Measurements from ENCODE around the gene SLC35F3.
"Not testable (repeated sequence)": the region's sequence is repeated elsewhere in the genome, so short reads cannot be mapped to it uniquely, and the experiment has no call there.

SLC35F3 gene

DNA sequence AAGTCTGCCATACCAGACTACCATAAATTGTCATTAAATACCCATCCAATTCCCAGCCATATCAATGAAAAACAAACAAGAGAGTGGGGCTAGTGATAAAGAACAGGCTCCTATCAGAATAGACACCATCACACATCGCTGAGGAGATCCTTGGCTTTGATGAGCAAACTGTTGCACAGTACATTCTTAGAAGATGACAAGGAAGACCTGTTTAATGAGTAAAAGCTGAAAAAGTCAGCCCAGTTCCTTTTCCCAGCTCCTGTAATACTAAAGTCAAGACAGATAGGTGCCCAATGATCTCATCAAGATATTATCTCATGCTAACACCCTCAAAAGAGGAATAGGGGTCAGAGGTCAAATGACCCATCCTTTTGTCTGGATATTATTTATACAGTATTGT is 304.3 kb downstream of the SLC35F3 start:
- no peaks in the 10 kb centered on the region for H3K36me3 Mint-ChIP-seq (ENCODE audit: low read depth)
- TF ChIP-seq, protein P1, sequence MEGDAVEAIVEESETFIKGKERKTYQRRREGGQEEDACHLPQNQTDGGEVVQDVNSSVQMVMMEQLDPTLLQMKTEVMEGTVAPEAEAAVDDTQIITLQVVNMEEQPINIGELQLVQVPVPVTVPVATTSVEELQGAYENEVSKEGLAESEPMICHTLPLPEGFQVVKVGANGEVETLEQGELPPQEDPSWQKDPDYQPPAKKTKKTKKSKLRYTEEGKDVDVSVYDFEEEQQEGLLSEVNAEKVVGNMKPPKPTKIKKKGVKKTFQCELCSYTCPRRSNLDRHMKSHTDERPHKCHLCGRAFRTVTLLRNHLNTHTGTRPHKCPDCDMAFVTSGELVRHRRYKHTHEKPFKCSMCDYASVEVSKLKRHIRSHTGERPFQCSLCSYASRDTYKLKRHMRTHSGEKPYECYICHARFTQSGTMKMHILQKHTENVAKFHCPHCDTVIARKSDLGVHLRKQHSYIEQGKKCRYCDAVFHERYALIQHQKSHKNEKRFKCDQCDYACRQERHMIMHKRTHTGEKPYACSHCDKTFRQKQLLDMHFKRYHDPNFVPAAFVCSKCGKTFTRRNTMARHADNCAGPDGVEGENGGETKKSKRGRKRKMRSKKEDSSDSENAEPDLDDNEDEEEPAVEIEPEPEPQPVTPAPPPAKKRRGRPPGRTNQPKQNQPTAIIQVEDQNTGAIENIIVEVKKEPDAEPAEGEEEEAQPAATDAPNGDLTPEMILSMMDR (IDR thresholded peaks at IDR 0.05; ENCODE audit: unreplicated experiment in 3 of 3): no peak
- peaks cover 14% of the 10 kb centered on the region for H3K9me3 Mint-ChIP-seq
- peaks cover 42% of the 10 kb centered on the region for H3K27me3 Mint-ChIP-seq (ENCODE audit: low read depth)
- H3K27ac Mint-ChIP-seq: no peak overlapping the region
- no peak overlapping the region for H3K4me3 Mint-ChIP-seq
- peaks cover 11% of the 10 kb centered on the region for H3K4me1 Mint-ChIP-seq

DNA sequence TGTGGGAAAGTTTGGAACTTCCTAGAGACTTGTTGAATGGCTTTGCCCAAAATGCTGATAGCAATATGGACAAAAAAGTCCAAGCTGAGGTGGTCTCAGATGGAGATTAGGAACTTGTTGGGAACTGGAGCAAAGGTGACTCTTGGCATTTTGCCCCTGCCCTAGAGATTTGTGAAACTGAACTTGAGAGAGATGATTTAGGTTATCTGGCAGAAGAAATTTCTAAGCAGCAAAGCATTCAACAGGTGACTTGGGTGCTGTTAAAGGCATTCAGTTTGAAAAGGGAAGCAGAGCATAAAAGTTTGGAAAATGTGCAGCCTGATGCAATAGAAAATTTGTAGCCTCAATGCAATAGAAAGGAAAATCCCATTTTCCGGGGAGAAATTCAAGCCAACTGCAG is 306.0 kb downstream of the SLC35F3 start:
- H3K4me3 Mint-ChIP-seq; H3K27ac Mint-ChIP-seq; H3K36me3 Mint-ChIP-seq (ENCODE audit: low read depth): not testable (repeated sequence)
- Mint-ChIP-seq H3K4me1 (peaks cover 13% of the 10 kb centered on the region), H3K9me3 (peaks cover 14% of the 10 kb centered on the region), H3K27me3 (ENCODE audit: low read depth) (peaks cover 51% of the 10 kb centered on the region)

DNA sequence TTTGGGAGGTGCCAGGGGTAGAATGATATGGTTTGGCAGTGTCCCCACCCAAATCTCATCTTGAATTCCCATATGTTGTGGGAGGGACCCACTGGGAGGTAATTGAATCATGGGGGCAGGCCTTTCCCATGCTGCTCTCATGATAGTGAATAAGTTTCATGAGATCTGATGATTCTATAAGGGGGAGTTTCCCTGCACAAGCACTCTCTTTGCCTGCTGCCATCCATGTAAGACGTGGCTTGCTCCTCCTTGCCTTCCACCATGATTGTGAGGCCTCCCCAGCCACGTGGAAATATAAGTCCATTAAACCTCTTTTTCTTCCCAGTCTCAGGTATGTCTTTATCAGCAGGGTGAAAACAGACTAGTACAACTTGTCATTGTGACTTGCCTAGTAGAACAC is 307.4 kb downstream of the SLC35F3 start:
- not testable (repeated sequence) for H3K36me3 Mint-ChIP-seq (ENCODE audit: low read depth); H3K27ac Mint-ChIP-seq
- H3K9me3 Mint-ChIP-seq: peaks cover 14% of the 10 kb centered on the region
- H3K4me1 Mint-ChIP-seq: peaks cover 23% of the 10 kb centered on the region
- H3K4me3 Mint-ChIP-seq: peak overlapping the region in 1 of 3 experiments; percentile 22
- H3K27me3 Mint-ChIP-seq (ENCODE audit: low read depth): peaks cover 49% of the 10 kb centered on the region

DNA sequence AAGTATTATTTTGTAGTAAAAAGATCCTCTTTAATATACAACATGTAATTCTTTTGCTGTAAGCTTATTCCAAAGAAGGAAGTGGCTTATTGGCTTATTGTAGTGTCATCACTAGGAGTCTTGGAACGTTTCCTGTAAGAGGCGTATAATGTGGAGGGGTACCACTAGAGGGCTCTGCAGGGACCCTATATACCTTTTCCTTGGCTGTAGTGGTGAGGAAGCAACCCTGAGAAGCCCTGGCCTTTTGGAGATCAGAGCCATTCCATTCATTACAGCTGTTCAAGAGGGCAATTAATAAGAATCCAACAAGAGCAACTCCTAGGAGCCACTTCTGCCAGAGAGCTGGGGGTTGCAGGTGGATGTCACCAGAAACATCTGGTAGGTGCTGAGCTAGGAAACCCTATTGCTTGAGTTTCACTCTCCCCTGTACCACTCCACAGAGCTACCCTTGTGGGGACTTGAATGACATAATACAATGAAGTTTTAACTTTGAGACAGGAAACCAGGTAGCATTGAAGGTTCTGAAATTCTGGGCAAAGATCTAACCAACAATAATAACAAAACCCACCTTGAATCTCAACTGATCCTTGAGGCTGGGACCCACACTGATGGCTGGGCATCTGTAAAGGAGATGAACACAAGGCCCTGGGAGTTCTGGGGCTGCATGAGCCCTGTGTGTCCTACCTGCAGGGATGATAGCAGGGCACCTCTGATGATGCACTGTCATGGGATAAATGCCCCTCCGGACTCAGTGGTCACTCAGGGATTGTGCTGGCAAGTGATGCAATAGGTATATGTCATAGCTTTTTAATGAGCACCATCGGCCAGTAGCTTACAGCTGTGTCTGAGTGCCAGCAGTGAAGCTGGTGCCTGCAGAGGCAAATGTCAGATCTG is 308.5 kb downstream of the SLC35F3 start:
- TF ChIP-seq, protein P1 (IDR thresholded peaks at IDR 0.05; ENCODE audit: unreplicated experiment in 3 of 3): peak; percentile 37 to 50 (median 45)
- Mint-ChIP-seq H3K9me3 (peaks cover 14% of the 10 kb centered on the region), H3K36me3 (ENCODE audit: low read depth) (no peaks in the 10 kb centered on the region), H3K4me3 (peak overlapping the region; percentile 80 to 85 (median 85)), H3K4me1 (peaks cover 28% of the 10 kb centered on the region), H3K27me3 (ENCODE audit: low read depth) (peaks cover 49% of the 10 kb centered on the region), H3K27ac (no peak overlapping the region)

DNA sequence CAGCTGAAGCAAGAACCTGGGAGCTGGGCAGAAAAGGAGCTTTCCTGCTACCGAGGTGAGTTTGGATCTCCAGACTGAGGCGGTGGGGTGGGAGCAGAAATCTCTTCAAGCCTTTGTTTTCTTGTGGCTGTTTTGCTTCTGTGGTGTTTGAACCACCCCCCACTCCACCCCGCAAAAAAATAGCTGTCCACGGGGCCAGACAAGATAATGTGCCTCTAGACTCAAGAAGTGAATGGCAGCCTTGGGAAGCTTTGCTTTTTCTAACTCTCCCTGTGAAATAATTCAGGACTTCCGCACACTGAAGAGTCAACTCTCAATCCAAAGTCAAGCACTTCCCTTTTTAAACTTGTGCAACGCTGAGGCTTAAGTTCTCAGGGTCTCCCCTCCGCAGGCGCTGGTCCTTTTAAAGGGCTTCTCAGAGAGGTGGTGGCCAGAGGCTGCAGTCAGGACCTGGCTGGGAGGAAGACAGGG is 309.2 kb downstream of the SLC35F3 start:
- H3K27ac Mint-ChIP-seq: no peak overlapping the region

DNA sequence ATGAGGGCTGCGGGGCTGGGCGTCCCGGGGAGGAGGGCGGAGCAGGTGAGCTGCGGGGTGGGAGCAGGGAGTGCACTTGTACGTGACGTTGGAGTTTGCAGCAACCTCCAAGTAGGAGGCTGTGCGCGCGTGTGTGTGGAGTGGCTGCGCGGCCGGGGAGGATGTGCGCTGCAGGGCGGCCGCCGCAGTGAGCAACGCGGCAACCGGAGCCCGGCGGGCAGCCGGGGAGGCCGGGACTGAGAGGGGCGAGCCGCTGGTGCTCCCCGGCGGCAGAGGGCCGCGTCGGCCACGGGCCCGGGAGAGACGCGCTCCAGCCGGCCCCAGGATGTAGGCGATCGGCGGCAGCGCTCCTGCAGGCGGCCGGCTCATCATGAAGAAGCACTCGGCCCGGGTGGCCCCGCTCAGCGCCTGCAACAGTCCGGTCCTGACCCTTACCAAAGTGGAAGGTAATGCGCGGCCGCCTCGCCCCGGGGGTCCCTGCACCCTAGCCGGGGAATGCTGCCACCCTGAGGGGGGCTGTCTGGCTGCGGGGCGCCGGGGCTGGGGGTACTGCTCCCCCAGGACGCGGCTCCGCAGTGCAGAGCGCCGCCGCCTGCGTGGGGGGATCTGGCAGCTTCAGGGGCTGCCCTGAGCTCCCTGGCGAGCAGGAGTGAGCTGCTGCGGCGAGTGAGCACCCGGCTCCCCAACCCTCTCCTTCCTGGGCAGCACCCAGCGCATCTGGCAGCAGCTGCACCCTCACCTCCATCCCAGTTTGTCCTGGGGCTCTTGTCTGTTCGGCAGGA is 309.8 kb downstream of the SLC35F3 start:
- Mint-ChIP-seq H3K27me3 (ENCODE audit: low read depth) (peaks cover 49% of the 10 kb centered on the region), H3K4me1 (peaks cover 23% of the 10 kb centered on the region), H3K4me3 (peak overlapping the region; percentile 80 to 85 (median 85)), H3K36me3 (ENCODE audit: low read depth) (no peaks in the 10 kb centered on the region), H3K9me3 (peaks cover 14% of the 10 kb centered on the region), H3K27ac (no peak overlapping the region)
- TF ChIP-seq, protein P1 (IDR thresholded peaks at IDR 0.05; ENCODE audit: unreplicated experiment in 3 of 3): no peak

More for the DNA sequence above, 309.2 kb downstream of the SLC35F3 start:
- H3K4me1 Mint-ChIP-seq: peaks cover 24% of the 10 kb centered on the region
- TF ChIP-seq, protein P1 (IDR thresholded peaks at IDR 0.05; ENCODE audit: unreplicated experiment in 3 of 3): no peak
- H3K4me3 Mint-ChIP-seq: peak overlapping the region; percentile 80 to 85 (median 85)
- H3K27me3 Mint-ChIP-seq (ENCODE audit: low read depth): peaks cover 49% of the 10 kb centered on the region
- H3K36me3 Mint-ChIP-seq (ENCODE audit: low read depth): no peaks in the 10 kb centered on the region
- H3K9me3 Mint-ChIP-seq: peaks cover 14% of the 10 kb centered on the region

Data from nephron (organoid).